Ishikawa (cell line): ENCODE data around the gene ACBD6.

Experiments
- CEBPB ChIP-seq: IDR thresholded peaks from 2 replicates; pipeline ENCODE4 v1.6.1; 2012
- CREB1 ChIP-seq: IDR thresholded peaks from 2 replicates; pipeline ENCODE4 v1.6.1; 2012; ENCODE audit warnings: low read depth
- EGR1 ChIP-seq: IDR thresholded peaks from 2 replicates; pipeline ENCODE4 v1.6.1; 2012
- EP300 ChIP-seq: IDR thresholded peaks from 2 replicates; pipeline ENCODE4 v1.6.1; 2012; ENCODE audit warnings: borderline replicate concordance
- FOXM1 ChIP-seq: IDR thresholded peaks from 2 replicates; pipeline ENCODE4 v1.6.1; 2012; ENCODE audit warnings: low read depth, borderline replicate concordance
- NFIC ChIP-seq: IDR thresholded peaks from 2 replicates; pipeline ENCODE4 v1.6.1; 2012
- RAD21 ChIP-seq: IDR thresholded peaks from 2 replicates; pipeline ENCODE4 v1.6.1; 2012; ENCODE audit warnings: low read depth
- REST ChIP-seq: IDR thresholded peaks from 2 replicates; pipeline ENCODE4 v1.6.1; 2012; ENCODE audit warnings: low read depth, mild to moderate bottlenecking
- TAF1 ChIP-seq: IDR thresholded peaks from 2 replicates; pipeline ENCODE4 v1.6.1; 2012; ENCODE audit warnings: low read depth, mild to moderate bottlenecking
- TCF12 ChIP-seq: IDR thresholded peaks from 2 replicates; pipeline ENCODE4 v1.6.1; 2012; ENCODE audit warnings: low read depth
- TEAD4 ChIP-seq: IDR thresholded peaks from 2 replicates; pipeline ENCODE4 v1.6.1; 2012
- YY1 ChIP-seq: IDR thresholded peaks from 2 replicates; pipeline ENCODE4 v1.6.1; 2012; ENCODE audit warnings: low read depth
- ZBTB7A ChIP-seq: IDR thresholded peaks from 2 replicates; pipeline ENCODE4 v1.6.1; 2012; ENCODE audit warnings: low read depth
- TF ChIP-seq, protein P1 (sequence below): IDR thresholded peaks from 2 replicates; pipeline ENCODE4 v1.6.1; 2012
- TF ChIP-seq, protein P2 (sequence below): IDR thresholded peaks from 2 replicates; pipeline ENCODE4 v1.6.1; 2012

ACBD6 gene

GRCh38 chr1:180243517-180244221 lies 258.7 kb downstream of the ACBD6 start:
- TF ChIP-seq, protein P1, sequence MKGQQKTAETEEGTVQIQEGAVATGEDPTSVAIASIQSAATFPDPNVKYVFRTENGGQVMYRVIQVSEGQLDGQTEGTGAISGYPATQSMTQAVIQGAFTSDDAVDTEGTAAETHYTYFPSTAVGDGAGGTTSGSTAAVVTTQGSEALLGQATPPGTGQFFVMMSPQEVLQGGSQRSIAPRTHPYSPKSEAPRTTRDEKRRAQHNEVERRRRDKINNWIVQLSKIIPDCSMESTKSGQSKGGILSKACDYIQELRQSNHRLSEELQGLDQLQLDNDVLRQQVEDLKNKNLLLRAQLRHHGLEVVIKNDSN, result no peak
- no peak for TF ChIP-seq FOXM1

DNA sequence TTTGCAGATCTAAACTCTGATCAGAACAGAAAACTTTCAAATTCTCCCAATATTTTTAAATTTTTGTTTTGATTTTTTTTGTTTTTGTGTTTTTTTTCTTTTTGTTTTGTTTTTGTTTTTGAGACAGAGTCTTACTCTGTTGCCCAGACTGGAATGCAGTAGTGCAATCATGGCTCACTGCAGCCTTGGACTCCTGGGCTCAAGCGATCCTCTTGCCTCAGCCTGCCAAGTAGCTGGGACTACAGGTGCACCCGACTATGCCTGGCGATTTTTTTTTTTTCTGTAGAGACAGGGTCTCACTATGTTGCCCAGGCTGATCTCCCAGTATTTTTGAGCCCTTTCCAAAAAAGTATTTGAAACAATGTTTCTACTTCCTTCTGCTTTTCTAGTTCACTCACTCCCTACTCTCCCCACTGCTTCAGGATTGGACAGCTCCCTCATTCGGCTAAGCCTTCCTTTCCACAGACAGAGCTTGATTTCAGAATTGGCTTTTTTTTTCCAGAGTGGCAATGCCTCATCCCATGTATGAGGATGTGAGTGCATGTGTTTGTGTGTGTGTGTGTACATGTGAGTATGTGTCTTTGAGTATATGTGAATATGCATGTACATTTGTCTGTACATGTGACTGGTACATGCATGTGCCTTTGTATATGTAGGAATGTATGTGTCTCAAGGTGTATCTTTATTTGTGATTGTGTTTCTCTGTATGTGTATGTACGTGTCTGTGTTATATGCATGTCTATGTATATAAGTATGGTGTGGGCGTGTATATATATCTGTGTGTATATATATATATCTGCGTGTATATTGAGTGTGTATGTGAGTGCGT lies 260.4 kb downstream of the ACBD6 start:
- TF ChIP-seq YY1 (no peak), REST (peak; percentile 87)

DNA sequence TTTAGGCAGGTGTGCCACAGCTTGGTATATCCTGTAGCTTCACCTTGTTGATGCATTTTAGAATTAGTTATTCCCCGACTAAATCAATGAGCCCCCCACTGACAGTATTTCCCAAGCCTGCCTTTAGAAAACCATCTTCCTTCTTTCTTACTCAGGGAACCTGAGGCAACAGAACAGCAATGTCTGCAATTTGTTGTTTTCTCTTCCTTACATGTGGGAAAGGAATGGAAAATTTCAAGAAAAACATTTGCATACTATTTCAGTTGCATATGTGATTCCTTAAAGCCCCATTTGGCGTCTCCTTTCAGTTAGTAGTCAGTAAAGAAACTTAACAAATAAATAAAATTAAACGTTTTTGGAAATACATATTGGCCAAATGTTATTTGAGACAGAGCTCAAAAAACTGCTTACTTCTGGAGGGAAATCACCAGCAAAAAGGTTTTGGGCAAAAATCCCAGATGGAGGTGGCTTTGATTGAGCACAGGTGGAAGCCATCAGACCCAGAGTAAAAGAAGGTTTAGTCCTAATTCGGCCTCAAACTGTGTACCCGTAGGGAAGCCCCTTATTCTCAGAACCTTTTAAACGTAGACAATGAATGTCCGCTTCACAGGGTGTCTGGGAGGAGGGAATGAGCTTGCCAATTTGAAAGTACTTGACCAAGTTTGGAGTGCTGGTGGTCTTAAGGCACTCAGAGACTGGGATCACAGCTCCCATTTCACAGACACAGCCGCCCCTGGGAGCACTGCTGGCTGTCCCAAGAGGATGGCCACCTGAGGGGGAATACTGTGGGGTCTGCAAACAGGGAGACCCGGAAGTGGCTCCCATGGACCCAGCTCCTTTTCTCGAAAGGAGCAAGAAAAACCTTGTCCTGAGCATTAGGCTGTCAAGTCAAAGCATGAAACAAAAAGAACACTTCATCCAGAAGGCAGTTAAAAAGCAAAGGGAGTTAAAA lies 263.0 kb downstream of the ACBD6 start:
- no peak for TF ChIP-seq YY1
- no peak for TF ChIP-seq TAF1
- TF ChIP-seq, protein P1, result no peak
- no peak for TF ChIP-seq EP300
- TF ChIP-seq NFIC, result no peak
- no peak for TF ChIP-seq CREB1
- no peak for TF ChIP-seq ZBTB7A
- no peak for TF ChIP-seq CEBPB
- no peak for TF ChIP-seq TCF12
- no peak for TF ChIP-seq RAD21
- no peak for TF ChIP-seq TEAD4
- TF ChIP-seq, protein P2, sequence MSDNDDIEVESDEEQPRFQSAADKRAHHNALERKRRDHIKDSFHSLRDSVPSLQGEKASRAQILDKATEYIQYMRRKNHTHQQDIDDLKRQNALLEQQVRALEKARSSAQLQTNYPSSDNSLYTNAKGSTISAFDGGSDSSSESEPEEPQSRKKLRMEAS, result no peak
- TF ChIP-seq REST, result no peak
- TF ChIP-seq FOXM1, result no peak
- no peak for TF ChIP-seq EGR1

DNA sequence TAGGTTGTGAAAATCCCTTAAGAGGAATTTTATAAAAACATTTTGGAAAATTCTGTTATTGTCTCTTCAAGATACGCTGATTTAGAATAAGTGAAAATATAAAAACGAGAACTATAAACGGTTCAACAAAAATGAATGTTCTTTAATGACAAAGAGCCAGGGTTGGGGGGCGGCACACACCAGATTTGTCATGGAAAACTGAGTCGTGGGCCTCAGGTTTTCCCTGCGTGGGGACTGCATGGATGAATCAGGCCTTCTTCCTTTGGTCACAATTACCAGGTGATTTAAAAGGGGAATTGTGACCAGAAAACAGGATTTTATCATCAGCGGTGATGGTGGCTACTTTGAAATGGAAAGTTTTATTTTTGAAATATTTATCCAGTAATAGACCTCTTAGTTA lies 263.7 kb downstream of the ACBD6 start:
- TF ChIP-seq NFIC (no peak), REST (no peak), ZBTB7A (no peak), CEBPB (no peak), TCF12 (no peak), EGR1 (no peak), YY1 (no peak), RAD21 (no peak)
- TF ChIP-seq, protein P1, result no peak
